Caco-2 (cell line): ENCODE data around the gene KHDRBS1. TPM values are rescaled to one million over a fixed set of nuclear protein-coding genes. Genes with fewer than 3 reads are reported as not detected.

Experiments
- BruUV-seq: library from RNA; stranded (reverse); fragments of 400-500 nt; replicated peaks from 2 replicates; lab custom pipeline; 2021; lab: Mats Ljungman, UMichigan
- CTCF ChIA-PET: fragments of 300-600 bp; sonication (Branson Sonifier 250); formaldehyde crosslinking; loops from one replicate; lab custom pipeline; 2022; ENCODE audit warnings: antibody characterized with exemption; lab: Charles Lee
- POLR2A ChIA-PET: fragments of 300-600 bp; sonication (Branson Sonifier 250); formaldehyde crosslinking; loops from one replicate; lab custom pipeline; 2022; ENCODE audit warnings: antibody characterized with exemption; lab: Charles Lee
- DNase-seq, 2 experiments: peaks; one replicate each; pipeline versions ENCODE4 v3.0.0 to v3.0.0-alpha.2; 2020 to 2022
- H3K27me3 ChIP-seq: replicated peaks from 2 replicates; pipeline ENCODE4 v1.6.0; 2011; ENCODE audit warnings: low read length; ENCODE audit not compliant: control insufficient read depth, insufficient read depth
- H3K36me3 ChIP-seq: 2 replicates; pipeline ENCODE4 v1.5.1; 2011; ENCODE audit warnings: low read length; ENCODE audit not compliant: control insufficient read depth, insufficient read depth
- H3K4me1 ChIP-seq: fragments of 250-450 bp; sonication (Bioruptor Pico); 2 replicates; pipeline ENCODE4 v1.5.1; 2020; ENCODE audit warnings: mild to moderate bottlenecking
- H3K4me3 ChIP-seq: 2 replicates; pipeline ENCODE4 v1.5.1; 2011; ENCODE audit warnings: low read depth, mild to moderate bottlenecking, control low read depth, low read length
- H3K9me3 ChIP-seq: fragments of 250-450 bp; sonication (Bioruptor Pico); 2 replicates; pipeline ENCODE4 v1.5.1; 2020; ENCODE audit warnings: mild to moderate bottlenecking, moderate library complexity
- H3K27ac Mint-ChIP-seq: one replicate; pipeline ENCODE4 v1.8.0; 2022; ENCODE audit warnings: mixed read lengths; ENCODE audit not compliant: unreplicated experiment
- H3K27me3 Mint-ChIP-seq: one replicate; pipeline ENCODE4 v1.8.0; 2022; ENCODE audit warnings: mixed read lengths; ENCODE audit not compliant: insufficient read depth, unreplicated experiment
- H3K36me3 Mint-ChIP-seq: one replicate; pipeline ENCODE4 v1.8.0; 2022; ENCODE audit warnings: mild to moderate bottlenecking, mixed read lengths; ENCODE audit not compliant: insufficient read depth, unreplicated experiment
- H3K4me1 Mint-ChIP-seq: one replicate; pipeline ENCODE4 v1.8.0; 2022; ENCODE audit warnings: low read depth, mixed read lengths; ENCODE audit not compliant: unreplicated experiment
- H3K4me3 Mint-ChIP-seq: one replicate; pipeline ENCODE4 v1.8.0; 2022; ENCODE audit warnings: mild to moderate bottlenecking, moderate library complexity, mixed read lengths; ENCODE audit not compliant: unreplicated experiment
- H3K9me3 Mint-ChIP-seq: one replicate; pipeline ENCODE4 v1.8.0; 2022; ENCODE audit warnings: mixed read lengths; ENCODE audit not compliant: unreplicated experiment
- CTCF ChIP-seq, 2 experiments: fragments of 200-600 bp in 1 of 2; IDR thresholded peaks; 1 replicate in 1 of 2; 2 replicates in 1 of 2; pipeline versions ENCODE4 v1.5.1 to v1.8.0; 2011 to 2022; ENCODE audit warnings: antibody characterized with exemption in 1 of 2, control low read depth in 1 of 2, inconsistent platforms in 1 of 2, low read depth in 1 of 2, low read length in 1 of 2, mild to moderate bottlenecking in 1 of 2, moderate library complexity in 1 of 2; ENCODE audit not compliant: insufficient read depth in 1 of 2, severe bottlenecking in 1 of 2, unreplicated experiment in 1 of 2
- intact Hi-C: fragments of 100-400 bp; cut with micrococcal nuclease; formaldehyde crosslinking; loops from one replicate; pipeline ENCODE4 v1.10.0; 2022; ENCODE audit not compliant: unreplicated experiment
- total RNA-seq: library from RNA; stranded (reverse); gene quantifications from 2 replicates; pipeline ENCODE4 v1.2.3, GENCODE V29; 2022

KHDRBS1 gene
- total RNA-seq, 1 experiment from 2014 or later, result 137 TPM

GRCh38 chr1:32012709-32013385, 821 bp upstream of the KHDRBS1 start:
- H3K4me1 ChIP-seq, result no peaks in the 10 kb centered on the region
- H3K9me3 ChIP-seq, result no peaks in the 10 kb centered on the region
- Mint-ChIP-seq H3K27me3 (no peaks in the 10 kb centered on the region), H3K4me3 (peak overlapping the region; percentile 96), H3K27ac (peak overlapping the region; percentile 98), H3K9me3 (no peaks in the 10 kb centered on the region), H3K4me1 (peaks cover 14% of the 10 kb centered on the region), H3K36me3 (peaks cover 34% of the 10 kb centered on the region)
- TSS peak; percentile 98 for BruUV-seq
- no peak for DNase-seq
- ChIA-PET POLR2A (interaction anchor here (0.6 to 1.0 kb wide), 6 partner anchors 50 to 502 kb away, joined by 3 to 7 read pairs (median 4); no protein-coding TSS in a partner anchor), CTCF (interaction anchor here (1.1 kb wide), 1 partner anchor 224 kb away, joined by 11 read pairs; no protein-coding TSS in a partner anchor)
- peaks cover 1% of the 10 kb centered on the region; the same call in 1 of the 2 replicates for H3K36me3 ChIP-seq
- intact Hi-C loops, result no loop called here
- H3K4me3 ChIP-seq, result peak overlapping the region; percentile 40
- no peaks in the 10 kb centered on the region for H3K27me3 ChIP-seq
- TF ChIP-seq CTCF (IDR thresholded peaks at IDR 0.05; ENCODE audit: insufficient read depth in 1 of 2, low read depth in 1 of 2, low read length in 1 of 2, severe bottlenecking in 1 of 2, unreplicated experiment in 1 of 2), result no peak

- Histone ChIP-seq H3K36me3 (peaks cover 1% of the 10 kb centered on the region; the same call in 1 of the 2 replicates), H3K4me3 (peak overlapping the region; percentile 91), H3K27me3 (no peaks in the 10 kb centered on the region), H3K9me3 (no peaks in the 10 kb centered on the region), H3K4me1 (no peaks in the 10 kb centered on the region)
- intact Hi-C loops, result no loop called here
- no TSS peak for BruUV-seq
- no peaks in the 10 kb centered on the region for H3K9me3 Mint-ChIP-seq
- H3K27me3 Mint-ChIP-seq, result no peaks in the 10 kb centered on the region
- DNase-seq, result peak; percentile 31 to 36
- POLR2A ChIA-PET, result interaction anchor here (1.3 kb wide), 1 partner anchor 9 kb away, joined by 4 read pairs; no protein-coding TSS in a partner anchor
- TF ChIP-seq CTCF (IDR thresholded peaks at IDR 0.05; ENCODE audit: insufficient read depth in 1 of 2, low read depth in 1 of 2, low read length in 1 of 2, severe bottlenecking in 1 of 2, unreplicated experiment in 1 of 2), result no peak
- peaks cover 14% of the 10 kb centered on the region for H3K4me1 Mint-ChIP-seq
- peak overlapping the region; percentile 87 for H3K27ac Mint-ChIP-seq
- CTCF ChIA-PET, result no interaction called here
- peak overlapping the region; percentile 96 for H3K4me3 Mint-ChIP-seq
- H3K36me3 Mint-ChIP-seq, result peaks cover 39% of the 10 kb centered on the region
These were observed 705 bp downstream of the KHDRBS1 start for GRCh38 chr1:32014199-32014947.

- TF ChIP-seq CTCF (IDR thresholded peaks at IDR 0.05; ENCODE audit: insufficient read depth in 1 of 2, low read depth in 1 of 2, low read length in 1 of 2, severe bottlenecking in 1 of 2, unreplicated experiment in 1 of 2), result no peak
- Histone ChIP-seq H3K4me1 (no peaks in the 10 kb centered on the region), H3K9me3 (no peaks in the 10 kb centered on the region), H3K4me3 (peak overlapping the region; percentile 91), H3K27me3 (no peaks in the 10 kb centered on the region), H3K36me3 (peaks cover 1% of the 10 kb centered on the region; the same call in 1 of the 2 replicates)
- H3K36me3 Mint-ChIP-seq, result peaks cover 45% of the 10 kb centered on the region
- CTCF ChIA-PET, result no interaction called here
- POLR2A ChIA-PET, result no interaction called here
- no peaks in the 10 kb centered on the region for H3K9me3 Mint-ChIP-seq
- TSS peak; percentile 43 for BruUV-seq
- H3K27me3 Mint-ChIP-seq, result no peaks in the 10 kb centered on the region
- peaks cover 14% of the 10 kb centered on the region for H3K4me1 Mint-ChIP-seq
- peak overlapping the region; percentile 96 for H3K4me3 Mint-ChIP-seq
- no peak for DNase-seq
- intact Hi-C loops, result no loop called here
- H3K27ac Mint-ChIP-seq, result peak overlapping the region; percentile 87
These were observed 1.2 kb downstream of the KHDRBS1 start for GRCh38 chr1:32014948-32015273.
